Measurements from ENCODE around the gene CDH2. TPM values are rescaled to one million over a fixed set of nuclear protein-coding genes. Genes with fewer than 3 reads are reported as not detected.

CDH2 gene
- total RNA-seq, 1 experiment from 2014 or later, result 42.3 TPM

DNA sequence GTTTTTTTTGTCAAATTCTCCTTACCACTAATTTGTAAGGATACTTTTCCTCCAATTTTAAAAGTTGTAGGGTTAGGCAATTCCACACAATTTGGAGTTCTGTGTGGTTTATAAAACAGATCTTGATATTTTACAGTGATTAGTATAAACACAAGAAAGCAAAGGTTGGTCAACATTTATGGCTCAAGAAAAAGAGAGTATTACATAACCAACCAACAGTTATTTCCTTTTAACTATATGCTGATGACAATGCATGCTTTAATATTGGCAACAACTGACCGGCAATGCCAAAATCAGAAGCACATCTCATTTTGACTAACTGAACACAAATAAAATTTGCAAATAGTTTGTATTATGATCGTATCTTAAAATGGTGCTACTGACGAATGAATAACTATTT lies 137.2 kb downstream of the CDH2 start:
- BruUV-seq (replicated peaks), result no TSS peak
- DNase-seq (ENCODE audit: low read depth, low spot score) (no peak), ATAC-seq (no peak)
- no peaks in the 10 kb centered on the region for H3K4me1 ChIP-seq (ENCODE audit: control insufficient read depth, insufficient read depth, low read length)
- ChIA-PET CTCF (no interaction called here), POLR2A (no interaction called here)
- intact Hi-C loops (cut with micrococcal nuclease; ENCODE audit: unreplicated experiment), result no loop called here
- H3K27me3 ChIP-seq (ENCODE audit: control insufficient read depth, insufficient read depth, low read length), result no peaks in the 10 kb centered on the region
- in situ Hi-C loops (cut with HindIII; ENCODE audit: low pct_unique_long_range_greater_than_20kb, low sequenced_read_pairs), result no loop called here
- H3K9me3 ChIP-seq (ENCODE audit: control insufficient read depth, insufficient read depth, low read depth, low read length), result no peaks in the 10 kb centered on the region
- H3K27ac ChIP-seq (ENCODE audit: low read length), result no peak overlapping the region
- no peak for TF ChIP-seq SIN3A (IDR thresholded peaks at IDR 0.05; ENCODE audit: borderline replicate concordance, insufficient read depth, low read depth, low read length)
- TF ChIP-seq REST (IDR thresholded peaks at IDR 0.05; ENCODE audit: insufficient read depth in 1 of 2, low read depth in 2 of 2, low read length in 1 of 2), result no peak
- TF ChIP-seq TCF7L2 (IDR thresholded peaks at IDR 0.05; ENCODE audit: low read depth, low read length), result no peak
- TF ChIP-seq CTCF (IDR thresholded peaks at IDR 0.05), result no peak
- no peak for TF ChIP-seq POLR2AphosphoS5 (IDR thresholded peaks at IDR 0.05; ENCODE audit: low read depth, low read length)
- no peaks in the 10 kb centered on the region for H3K36me3 ChIP-seq (ENCODE audit: control insufficient read depth, insufficient read depth, low read length)
- H3K4me3 ChIP-seq (ENCODE audit: low read depth in 2 of 2, low read length in 2 of 2), result no peak overlapping the region

DNA sequence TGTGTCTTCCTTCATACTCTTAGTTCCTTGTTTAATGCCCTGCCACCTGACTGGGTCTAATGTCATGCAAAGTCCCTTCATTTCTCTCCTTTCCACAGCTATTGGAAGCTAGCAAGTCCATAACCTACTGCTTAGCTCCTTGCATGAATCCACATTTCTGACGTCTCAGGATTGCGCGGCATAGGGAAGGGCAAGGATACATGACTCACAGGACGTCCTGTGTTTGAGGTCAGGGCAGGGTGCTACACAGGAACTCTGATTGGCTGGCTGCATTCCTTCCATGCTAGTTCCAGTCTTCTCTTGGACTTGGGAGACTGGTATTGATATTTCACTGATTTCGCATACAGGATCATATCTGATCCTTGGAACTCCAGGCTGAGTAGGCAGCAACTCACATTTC lies 137.9 kb downstream of the CDH2 start:
- intact Hi-C loops (cut with micrococcal nuclease; ENCODE audit: unreplicated experiment), result no loop called here
- DNase-seq (ENCODE audit: low read depth, low spot score), result no peak
- TF ChIP-seq POLR2AphosphoS5 (IDR thresholded peaks at IDR 0.05; ENCODE audit: low read depth, low read length), result no peak
- TF ChIP-seq SIN3A (IDR thresholded peaks at IDR 0.05; ENCODE audit: borderline replicate concordance, insufficient read depth, low read depth, low read length), result no peak
- no peak for TF ChIP-seq REST (IDR thresholded peaks at IDR 0.05; ENCODE audit: insufficient read depth in 1 of 2, low read depth in 2 of 2, low read length in 1 of 2)
- TF ChIP-seq TCF7L2 (IDR thresholded peaks at IDR 0.05; ENCODE audit: low read depth, low read length), result no peak
- no peak for TF ChIP-seq CTCF (IDR thresholded peaks at IDR 0.05)
- ATAC-seq, result no peak
- no TSS peak for BruUV-seq (replicated peaks)
- Histone ChIP-seq H3K4me3 (ENCODE audit: low read depth in 2 of 2, low read length in 2 of 2) (no peak overlapping the region), H3K27ac (ENCODE audit: low read length) (no peak overlapping the region), H3K27me3 (ENCODE audit: control insufficient read depth, insufficient read depth, low read length) (no peaks in the 10 kb centered on the region), H3K4me1 (ENCODE audit: control insufficient read depth, insufficient read depth, low read length) (no peaks in the 10 kb centered on the region), H3K9me3 (ENCODE audit: control insufficient read depth, insufficient read depth, low read depth, low read length) (no peaks in the 10 kb centered on the region), H3K36me3 (ENCODE audit: control insufficient read depth, insufficient read depth, low read length) (no peaks in the 10 kb centered on the region)
- in situ Hi-C loops (cut with HindIII; ENCODE audit: low pct_unique_long_range_greater_than_20kb, low sequenced_read_pairs), result no loop called here
- POLR2A ChIA-PET, result no interaction called here
- CTCF ChIA-PET, result no interaction called here
